Mammary epithelial cell (primary cell): Measurements from ENCODE around the gene MELTF.

Experiments used
- CTCF ChIP-seq, 2 donors: IDR thresholded peaks in 1 of 2; conservative IDR thresholded peaks in 1 of 2; 2 replicates each; pipeline ENCODE4 v1.5.1; 2011 to 2012; ENCODE audit warnings: inconsistent platforms in 2 of 2, low read length in 2 of 2, mild to moderate bottlenecking in 2 of 2, control low read depth in 1 of 2, low read depth in 1 of 2; ENCODE audit not compliant: insufficient read depth in 1 of 2; ENCODE audit errors: extremely low read depth in 1 of 2
- EZH2 ChIP-seq: IDR thresholded peaks from 2 replicates; pipeline ENCODE4 v1.6.1; 2012; ENCODE audit warnings: low read length, inconsistent platforms, borderline replicate concordance

- TF ChIP-seq CTCF (conservative IDR thresholded peaks at IDR 0.05 in 1 of 2, IDR thresholded peaks at IDR 0.05 in 1 of 2; ENCODE audit: extremely low read depth in 1 of 2, insufficient read depth in 1 of 2, low read depth in 1 of 2, low read length in 2 of 2) (no peak), EZH2 (no peak)
These were observed 32.3 kb downstream of the MELTF start for GRCh38 chr3:196997311-196997710.
